Measurements from ENCODE around the gene ZBTB7B. TPM values are rescaled to one million over a fixed set of nuclear protein-coding genes. Genes with fewer than 3 reads are reported as not detected.

The ZBTB7B gene
- total RNA-seq, 1 experiment from 2014 or later, result 38.3 TPM

- Histone ChIP-seq H3K27ac (ENCODE audit: insufficient read length, low read depth, low read length) (no peak overlapping the region), H3K9me3 (ENCODE audit: control insufficient read depth, low read depth, low read length) (no peaks in the 10 kb centered on the region), H3K4me1 (ENCODE audit: insufficient read depth, low read length) (no peaks in the 10 kb centered on the region), H4K5ac (ENCODE audit: insufficient read length, low read depth, low read length) (no peak overlapping the region), H3K14ac (ENCODE audit: insufficient read depth, low read length) (no peak overlapping the region), H3K4ac (ENCODE audit: low read depth, low read length) (no peak overlapping the region), H2BK120ac (ENCODE audit: low read depth, low read length, poor library complexity, severe bottlenecking) (no peak overlapping the region), H2BK20ac (ENCODE audit: low read depth, low read length, poor library complexity, severe bottlenecking) (no peak overlapping the region), H3K56ac (ENCODE audit: insufficient read length, low read depth, low read length) (no peak overlapping the region), H2AFZ (ENCODE audit: low read length) (no peak overlapping the region), H4K8ac (replicated peaks; ENCODE audit: insufficient read length, low read depth, low read length) (no peak overlapping the region), H4K20me1 (ENCODE audit: control insufficient read depth, insufficient read depth, insufficient read length) (no peaks in the 10 kb centered on the region), H2BK5ac (ENCODE audit: insufficient read length, low read length) (no peak overlapping the region), H3K9ac (ENCODE audit: extremely low read depth, insufficient read length, low read length) (no peak overlapping the region), H2BK12ac (ENCODE audit: insufficient read length, low read depth, low read length) (no peak overlapping the region), H3K18ac (ENCODE audit: insufficient read length, low read depth, low read length) (no peak overlapping the region), H4K91ac (ENCODE audit: insufficient read length, low read depth, low read length) (no peak overlapping the region), H3T11ph (ENCODE audit: low read length) (no peak overlapping the region), H2AK5ac (ENCODE audit: insufficient read length, low read length) (no peak overlapping the region), H3K23ac (ENCODE audit: insufficient read length, low read depth, low read length) (no peak overlapping the region), H3K79me2 (ENCODE audit: insufficient read depth, low read length) (no peaks in the 10 kb centered on the region; the same call in 1 of the 2 replicates), H3K79me1 (ENCODE audit: insufficient read depth, low read depth, low read length, poor library complexity, severe bottlenecking) (no peaks in the 10 kb centered on the region), H2BK15ac (ENCODE audit: low read depth, low read length) (no peak overlapping the region), H3K27me3 (ENCODE audit: insufficient read depth, low read length) (no peaks in the 10 kb centered on the region), H3K4me2 (ENCODE audit: insufficient read depth, insufficient read length, low read length) (peak overlapping the region; percentile 90), H3K23me2 (ENCODE audit: insufficient read length, low read depth, low read length, poor library complexity, severe bottlenecking) (peaks cover 22% of the 10 kb centered on the region)
- peak; percentile 89 for DNase-seq
- Mint-ChIP-seq H3K27ac (peak overlapping the region in 1 of 3 experiments; percentile 92; a peak in 2 of 7 replicates), H3K9me3 (peaks cover 0 to 2% of the 10 kb centered on the region in 2 experiments; a peak in 2 of 5 replicates), H3K4me1 (peaks cover 12 to 25% of the 10 kb centered on the region in 2 experiments), H3K36me3 (ENCODE audit: insufficient read depth in 1 of 3, low read depth in 3 of 3) (no peaks in the 10 kb centered on the region), H3K27me3 (ENCODE audit: low read depth) (peaks cover 3% of the 10 kb centered on the region), H3K4me3 (peak overlapping the region; percentile 81 to 93)
- TF ChIP-seq CTCF (conservative IDR thresholded peaks at IDR 0.05), result peak; percentile 90
- WGBS (ENCODE audit: extremely low coverage, insufficient read length, low lambda C conversion rate), result no CpG with 5 or more reads among the region's 40 CpGs
Observed at GRCh38 chr1:154998818-154999570, 3.6 kb upstream of the ZBTB7B start.
